Activated CD4-positive, alpha-beta T cell treated with anti-CD3 and anti-CD28 coated beads, Interleukin-2, amount 50 U/mL, for 16 hours (primary cell): ENCODE measurements around the gene ORC3.

Experiments
- DNase-seq: peaks from one replicate; pipeline ENCODE4 v3.0.0-alpha.2; 2020

ORC3 gene

GRCh38 chr6:87589693-87590416 lies at the start of gene ORC3, which contains the start of gene RARS2:
ORC3 (plus strand) TSS chr6:87590135; CDS start chr6:87590169, 34 bp downstream.
RARS2 (minus strand) TSS chr6:87589987; CDS start chr6:87589957, 30 bp downstream.
- DNase-seq = peak; percentile 98

GRCh38 chr6:87540539-87540938 lies 49.4 kb upstream of the ORC3 start:
- no peak for DNase-seq

DNA sequence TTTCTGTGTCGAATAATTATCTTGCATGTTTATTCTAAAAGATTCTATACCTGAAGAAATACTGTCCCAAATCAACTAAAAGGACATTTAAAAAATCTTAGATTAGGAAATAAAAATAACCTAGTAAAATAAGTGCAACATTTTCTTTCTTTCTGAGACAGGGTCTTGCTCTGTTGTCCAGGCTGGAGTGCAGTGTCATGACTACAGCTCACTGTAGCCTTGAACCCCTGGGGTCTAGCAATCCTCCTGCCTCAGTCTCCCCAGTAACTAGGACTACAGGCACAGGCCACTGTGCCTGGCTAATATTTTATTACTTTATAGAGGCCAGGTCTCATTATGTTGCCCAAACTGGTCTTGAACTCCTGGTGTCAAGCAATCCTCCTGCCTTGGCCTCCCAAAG lies 48.9 kb upstream of the ORC3 start:
- no peak for DNase-seq

- DNase-seq = no peak
These were observed 48.2 kb upstream of the ORC3 start for GRCh38 chr6:87541744-87542143.

DNA sequence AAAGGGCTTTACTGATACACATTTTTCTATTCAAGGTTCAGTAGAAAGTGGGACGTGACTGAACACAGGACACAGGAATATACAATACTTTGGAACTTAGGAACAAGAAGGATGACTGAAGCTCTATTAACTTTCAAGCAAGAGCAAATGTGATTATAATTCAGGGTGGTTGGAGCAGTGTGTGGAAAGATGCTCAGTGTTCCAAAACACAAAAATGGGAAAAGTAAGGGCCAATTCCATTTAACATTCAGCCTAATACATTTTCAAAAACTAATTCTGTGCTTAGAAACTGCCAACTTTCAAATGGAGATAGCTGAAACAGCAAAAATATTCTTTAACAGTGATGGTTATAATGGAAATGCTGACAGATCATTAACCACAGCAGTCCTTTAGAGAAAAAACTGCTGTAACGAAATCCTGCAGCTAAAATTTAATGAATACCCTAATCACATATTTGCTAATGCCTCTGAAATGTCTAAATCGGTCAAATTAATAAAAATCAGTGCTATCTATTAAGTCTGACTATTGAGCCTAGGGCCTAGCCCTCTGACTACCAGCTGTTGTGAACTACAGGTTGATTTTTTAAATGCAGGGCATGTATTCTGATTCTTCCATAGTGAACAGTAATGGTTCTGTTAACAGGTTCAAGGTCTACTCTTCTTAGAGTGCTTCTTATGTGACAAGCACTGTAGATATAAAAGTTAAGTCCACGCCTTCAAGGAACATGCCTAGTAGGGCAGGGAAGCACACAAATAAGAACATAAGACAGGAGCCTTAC lies 46.0 kb upstream of the ORC3 start:
- no peak for DNase-seq

DNA sequence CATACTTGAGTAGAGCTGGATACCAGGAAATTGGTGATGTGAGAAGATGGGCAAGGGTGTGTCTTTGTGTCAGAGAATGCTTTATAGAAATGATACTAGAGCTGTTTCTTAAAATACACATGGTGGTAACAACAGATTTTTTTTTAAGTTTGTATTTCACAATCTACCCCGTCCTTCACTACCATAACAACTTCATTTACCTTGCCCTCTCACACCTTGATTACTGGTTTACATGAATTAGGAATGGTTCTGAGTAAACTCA lies 45.5 kb upstream of the ORC3 start:
- DNase-seq = no peak

DNA sequence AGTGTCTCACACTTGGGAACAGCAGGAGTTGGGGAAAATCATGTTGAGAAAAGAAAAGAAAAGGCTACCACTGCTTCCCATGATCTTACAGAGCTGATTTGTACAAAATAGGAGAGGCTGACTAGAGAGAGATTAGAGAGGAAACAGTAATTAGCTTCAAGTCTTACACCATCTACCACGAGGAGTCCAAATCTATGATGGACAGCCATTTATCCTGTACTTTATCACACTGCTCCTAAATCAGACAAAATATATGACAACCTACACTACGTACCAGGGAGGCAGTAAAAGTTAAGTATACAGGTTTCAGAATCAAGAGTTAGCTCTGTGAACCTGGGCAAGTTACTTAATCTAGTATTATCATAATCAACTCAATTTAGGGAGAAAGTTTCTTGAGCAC lies 38.1 kb upstream of the ORC3 start:
- no peak for DNase-seq

DNA sequence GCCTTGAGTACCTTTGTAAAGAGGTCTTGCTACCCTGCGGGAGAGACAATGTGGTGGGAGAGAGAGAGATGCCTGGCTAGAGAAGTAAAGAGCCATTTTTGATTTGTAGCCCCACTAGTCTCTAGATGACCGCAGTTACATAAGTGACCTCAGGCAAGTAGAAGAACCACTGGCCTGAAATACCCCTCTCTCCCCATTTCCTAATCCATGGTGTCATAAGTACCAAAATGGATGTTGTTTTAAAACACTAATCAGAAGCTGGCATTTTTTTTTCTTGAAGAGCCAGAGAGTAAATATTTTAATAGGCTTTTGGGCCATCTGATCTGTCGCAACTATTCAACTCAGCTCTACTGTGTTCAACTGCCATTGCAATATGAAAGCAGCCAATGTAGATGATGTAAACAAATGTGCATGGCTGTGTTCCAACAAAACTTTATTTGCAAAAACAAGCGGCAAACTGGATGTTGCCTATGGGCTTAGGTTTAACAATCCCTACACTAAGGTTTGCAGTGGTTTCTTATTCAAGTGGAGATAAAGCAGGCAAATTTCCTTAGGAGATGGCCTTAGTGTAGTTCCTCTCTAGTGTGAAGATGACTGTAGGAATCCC lies 36.7 kb upstream of the ORC3 start:
- no peak for DNase-seq

DNA sequence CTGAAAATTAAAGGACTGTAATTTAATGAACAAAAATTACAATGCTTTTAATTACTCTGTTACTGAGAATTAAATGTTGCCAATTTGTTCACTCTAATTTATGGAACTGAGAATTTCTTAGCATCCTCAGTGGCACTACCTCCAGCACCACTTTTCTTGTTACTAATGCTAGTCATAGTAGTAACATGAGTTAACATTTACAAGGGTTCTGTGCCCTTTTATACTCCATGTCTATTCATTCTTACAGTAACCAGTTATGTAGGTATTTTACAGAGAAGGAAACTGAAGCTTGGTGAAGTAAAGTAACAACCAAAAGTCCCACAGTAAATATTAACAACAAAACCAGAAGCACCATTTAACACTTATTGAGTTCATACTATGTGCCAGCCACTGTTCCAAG lies 34.4 kb upstream of the ORC3 start:
- no peak for DNase-seq

DNA sequence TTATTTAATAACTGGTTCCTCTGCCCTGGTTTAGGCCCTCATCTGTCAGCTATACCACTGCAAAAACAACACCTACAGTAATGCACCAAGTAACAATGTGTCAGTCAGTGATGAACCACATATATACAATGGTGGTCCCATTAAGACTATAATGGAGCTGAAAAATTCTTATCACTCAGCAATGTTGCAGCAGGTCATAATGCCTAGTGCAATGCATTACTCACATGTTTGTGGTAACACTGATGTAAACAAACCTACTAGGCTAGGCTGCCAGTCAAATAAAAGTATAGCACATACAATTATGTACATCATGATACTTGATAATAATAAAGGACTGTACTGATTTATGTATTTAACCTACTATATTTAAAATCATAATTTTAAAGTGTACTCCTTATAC lies 31.5 kb upstream of the ORC3 start:
- DNase-seq = no peak

DNA sequence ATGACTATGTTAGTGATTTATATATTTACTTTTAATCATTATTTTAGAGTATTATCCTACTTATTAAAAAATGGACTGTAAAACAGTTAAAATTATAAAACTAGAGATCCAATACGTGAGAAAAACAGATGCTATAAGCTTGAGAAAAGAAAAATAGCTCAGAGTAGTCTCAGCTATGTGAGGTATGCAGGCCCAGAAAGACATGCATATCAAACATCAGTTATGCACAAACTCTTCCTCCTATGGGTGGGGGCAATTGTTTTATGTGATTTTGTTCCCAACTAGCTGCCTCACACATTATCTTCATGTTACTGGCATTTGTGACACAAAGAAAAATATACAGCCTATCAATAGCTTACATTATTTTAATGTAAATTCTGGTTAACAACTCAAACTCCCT lies 28.9 kb upstream of the ORC3 start:
- DNase-seq = no peak

DNA sequence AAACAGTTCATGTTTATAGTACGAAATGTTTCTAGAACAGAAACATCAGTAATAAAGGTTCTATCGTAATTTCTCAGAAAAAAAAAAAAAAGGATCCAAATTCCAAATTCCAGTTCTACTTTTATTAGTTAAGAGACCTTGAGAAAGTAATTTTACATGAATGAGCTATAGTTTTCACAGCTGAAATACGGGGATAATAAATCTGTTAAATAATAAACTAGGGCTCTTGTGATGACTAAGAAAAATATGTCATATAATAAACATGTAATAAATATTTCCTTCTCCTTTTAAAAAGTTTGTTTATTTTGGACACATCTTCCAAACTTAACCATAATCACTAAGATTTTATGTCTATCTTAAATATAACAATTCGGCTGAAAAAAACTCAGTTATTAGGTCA lies 17.9 kb upstream of the ORC3 start:
- DNase-seq = no peak

DNA sequence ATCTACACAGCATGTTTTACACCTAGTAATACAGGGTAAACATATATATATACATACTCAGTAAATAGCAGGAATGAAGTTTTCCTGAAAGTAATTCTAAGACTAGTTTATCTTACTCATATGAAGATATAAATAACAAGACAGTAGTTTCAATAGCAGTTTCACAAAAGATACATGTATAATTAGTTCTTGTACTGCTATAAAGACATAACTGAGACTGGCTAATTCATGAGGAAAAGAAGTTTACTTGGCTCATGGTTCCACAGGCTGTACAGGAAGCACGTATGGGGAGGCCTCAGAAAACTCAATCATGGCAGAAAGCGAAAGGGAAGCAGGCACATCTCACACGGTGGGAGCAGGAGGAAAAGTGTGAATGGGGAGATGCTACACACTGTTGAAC lies 17.1 kb upstream of the ORC3 start:
- DNase-seq = no peak

GRCh38 chr6:87573307-87574024 lies 16.5 kb upstream of the ORC3 start:
- DNase-seq = no peak

GRCh38 chr6:87574237-87574804 lies 15.6 kb upstream of the ORC3 start:
- no peak for DNase-seq

GRCh38 chr6:87575423-87575822 lies 14.5 kb upstream of the ORC3 start:
- no peak for DNase-seq

DNA sequence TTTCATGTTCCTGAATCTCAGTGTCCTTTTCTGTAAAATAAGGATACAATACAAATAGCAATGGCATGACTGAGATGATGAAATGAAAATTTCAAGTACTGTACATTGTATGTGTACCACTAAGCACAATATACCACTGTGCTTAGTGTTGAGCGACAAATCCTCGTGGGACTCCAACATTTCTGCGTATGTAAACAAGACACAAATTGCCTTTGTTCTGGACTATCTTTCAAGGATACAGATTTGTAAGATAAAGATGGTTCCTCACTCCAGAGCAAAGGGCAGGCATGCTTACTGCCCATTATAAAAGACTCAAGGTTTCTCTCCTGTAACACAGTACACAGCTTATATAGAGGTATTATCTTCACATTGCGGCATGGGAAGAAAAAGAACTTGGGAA lies 6.1 kb upstream of the ORC3 start:
- no peak for DNase-seq

- DNase-seq = no peak
These were observed 3.4 kb upstream of the ORC3 start for GRCh38 chr6:87586371-87587077.

- DNase-seq = no peak
These were observed 1.1 kb upstream of the ORC3 start for GRCh38 chr6:87588756-87589407.

DNA sequence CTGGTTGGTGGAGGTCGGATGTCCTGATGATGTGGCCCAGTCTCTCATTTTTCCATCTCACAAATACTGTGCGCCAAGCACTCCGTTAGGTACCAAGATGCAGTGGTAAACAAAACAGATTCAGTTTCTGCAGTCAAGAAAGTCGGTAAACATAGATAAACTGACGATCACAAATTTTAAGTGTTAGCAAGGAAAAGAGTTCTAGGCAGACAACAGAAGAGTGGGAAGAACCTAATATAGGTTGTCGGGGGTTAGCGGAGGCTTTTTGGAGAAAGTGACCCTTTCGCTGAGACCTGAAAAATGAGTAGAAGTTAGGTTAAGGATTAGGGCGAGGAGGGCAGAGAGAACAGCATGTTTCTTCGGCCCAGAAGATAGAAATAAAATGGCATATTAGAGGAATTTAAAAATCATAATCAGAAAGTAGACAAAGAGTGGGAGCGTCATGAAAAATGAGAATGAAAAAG lies 514 bp downstream of the ORC3 start:
- DNase-seq = no peak

- no peak for DNase-seq
These were observed 1.1 kb downstream of the ORC3 start for GRCh38 chr6:87590990-87591389.

- no peak for DNase-seq
These were observed 10.6 kb downstream of the ORC3 start for GRCh38 chr6:87600576-87600975.
